Gastrocnemius medialis (tissue), 4 donors: Measurements from ENCODE around the gene GCNT3.

ENCODE experiments used
- CTCF ChIP-seq, 5 experiments: fragments of 450-650 bp in 3 of 5; fragments of 200-600 bp in 2 of 5; sonication (generic) in 2 of 5; IDR thresholded peaks in 4 of 5; conservative IDR thresholded peaks in 1 of 5; 1 replicate in 4 of 5; 2 replicates in 1 of 5; pipeline ENCODE4 v1.5.1; 2016 to 2019; ENCODE audit warnings: antibody characterized with exemption in 5 of 5, mild to moderate bottlenecking in 3 of 5, moderate library complexity in 3 of 5
- POLR2A ChIP-seq, 2 donors: fragments of 450-650 bp; IDR thresholded peaks; one replicate each; pipeline ENCODE4 v1.6.1; 2017; ENCODE audit warnings: antibody characterized with exemption in 2 of 2, mild to moderate bottlenecking in 2 of 2, moderate library complexity in 2 of 2

GRCh38 chr15:59570315-59570714 lies 41.3 kb upstream of the GCNT3 start:
- no peak for TF ChIP-seq CTCF (IDR thresholded peaks at IDR 0.05 in 4 of 5, conservative IDR thresholded peaks at IDR 0.05 in 1 of 5)
- no peak for TF ChIP-seq POLR2A (IDR thresholded peaks at IDR 0.05)
